ENCODE measurements around the gene LRRC43. TPM values are rescaled to one million over a fixed set of nuclear protein-coding genes. Genes with fewer than 3 reads are reported as not detected.

Gene LRRC43, protein sequence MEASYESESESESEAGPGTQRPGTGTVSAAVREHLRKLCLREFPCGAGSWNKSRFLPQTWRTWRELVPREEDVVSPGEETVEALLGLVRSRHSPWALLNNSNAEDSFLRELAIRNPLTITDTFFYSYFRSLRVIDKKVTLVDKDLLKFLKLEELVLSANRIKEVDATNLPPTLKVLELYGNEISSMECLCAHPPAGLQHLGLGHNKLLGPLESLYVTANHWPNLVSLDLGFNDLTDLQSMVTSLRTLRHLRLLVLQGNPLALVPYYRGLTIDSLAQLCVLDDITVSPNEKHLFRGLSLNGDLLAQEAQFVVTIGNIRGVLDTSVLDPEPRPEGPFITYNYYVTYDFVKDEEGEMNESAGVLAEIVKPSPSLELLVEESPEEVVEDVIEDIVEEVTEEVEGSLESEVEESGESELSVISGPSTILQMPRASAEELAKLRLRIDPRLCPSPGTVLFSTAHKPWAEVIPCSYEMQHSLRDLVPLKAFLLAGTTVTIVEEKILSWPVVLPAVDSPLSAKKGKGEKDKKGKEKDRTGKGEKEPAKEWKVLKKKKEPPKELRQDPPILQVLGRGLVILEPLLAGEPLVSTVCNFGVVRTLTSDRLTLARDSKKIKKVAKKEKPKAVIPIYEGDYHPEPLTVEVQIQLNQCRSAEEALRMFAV
- total RNA-seq (2012; rRNA removed) = 0.36 TPM in 1 of 2 replicates, not detected in the other
- polyA plus RNA-seq (2012; rRNA removed) = 0.19 and 0.26 TPM in 2 replicates
- 0.87 and 0.90 TPM in 2 replicates for polyA plus RNA-seq (2012; cell fraction: cytosol; rRNA removed)
- polyA plus RNA-seq (2012; cell fraction: nucleus; rRNA removed; ENCODE audit: low replicate concordance) = 0.75 and 0.88 TPM in 2 replicates
- Bru-seq, nascent RNA = percentile 14 among the genes with signal in this experiment
- percentile 26 among the genes with signal in this experiment for BruChase-seq, experiment 1, labeled RNA remaining after a 6-hour chase
- percentile 21 among the genes with signal in this experiment for BruChase-seq, experiment 2, labeled RNA remaining after a 2-hour chase
- long read RNA-seq, partial matches to known transcripts = 0 of 1 reads
- long read RNA-seq, other reads (novel, unspliced or antisense) = 1 of 1 reads

DNA sequence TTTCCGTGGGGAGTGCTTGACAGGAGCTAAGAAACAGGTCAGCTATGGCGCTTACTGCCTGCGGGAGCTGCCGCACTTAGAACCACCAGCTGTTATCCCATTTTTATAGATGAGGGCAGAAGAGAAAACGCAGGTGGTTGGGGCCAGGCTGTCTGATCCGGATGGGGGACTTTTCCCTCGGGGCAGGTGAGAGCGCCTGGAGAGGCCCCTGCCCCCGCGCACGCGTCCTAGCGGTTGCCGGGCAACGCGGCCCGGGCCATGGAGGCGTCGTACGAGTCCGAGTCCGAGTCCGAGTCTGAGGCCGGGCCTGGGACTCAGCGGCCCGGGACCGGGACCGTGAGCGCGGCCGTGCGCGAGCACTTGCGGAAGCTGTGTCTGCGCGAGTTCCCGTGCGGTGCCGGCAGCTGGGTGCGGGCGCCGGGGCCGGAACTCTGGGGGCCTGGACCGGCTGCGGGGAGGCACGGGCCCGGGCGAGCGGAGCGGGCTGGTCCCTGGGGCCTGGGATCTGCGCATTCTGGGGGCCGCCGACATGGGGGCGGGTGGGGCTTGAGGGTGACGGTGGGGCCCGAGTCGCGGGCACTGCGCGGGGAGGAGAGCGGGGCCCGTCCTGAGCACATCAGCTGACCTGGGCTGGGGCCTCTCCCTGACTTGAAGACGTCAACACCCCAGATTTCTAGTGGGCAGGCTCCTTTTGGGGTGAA, at the start of gene LRRC43:
Gene LRRC43 (plus strand): TSS at position 237 of the 701 bp plus-strand sequence. CDS start 22 bp downstream, at position 259.
- peaks cover 4% of the 10 kb centered on the region; the same call in 1 of the 2 replicates for H4K20me1 ChIP-seq (ENCODE audit: insufficient read depth, low read length)
- dilution Hi-C loops (cut with HindIII; ENCODE audit: low sequenced_read_pairs, unreplicated experiment) = no loop called here
- in situ Hi-C loops (cut with MboI; ENCODE audit: low sequenced_read_pairs) = no loop called here
- peak within 1 kb of the TSS in 1 of 2 experiments; percentile 52; a peak in 1 of 4 replicates for H4K8ac ChIP-seq (ENCODE audit: low read depth in 2 of 2, low read length in 2 of 2)
- H3K27me3 ChIP-seq (ENCODE audit: control insufficient read depth, insufficient read depth, low read length) = no peaks in the 10 kb centered on the region
- H3K56ac ChIP-seq (ENCODE audit: extremely low read depth, insufficient read depth, low read length) = no peak within 1 kb of the TSS
- peaks cover 5% of the 10 kb centered on the region; the same call in 1 of the 2 replicates for H3K4me1 ChIP-seq (ENCODE audit: control insufficient read depth, insufficient read depth, low read length)
- intact Hi-C loops (cut with micrococcal nuclease) = no loop called here
- no peaks in the 10 kb centered on the region for H3K79me1 ChIP-seq (ENCODE audit: low read depth in 1 of 2, low read length in 2 of 2)
- H2BK20ac ChIP-seq (ENCODE audit: low read depth, low read length) = no peak within 1 kb of the TSS
- 11% methylated on average over 35 of the region's 63 CpGs; no CpG with 5 or more reads in 1 of the 2 experiments for WGBS, 2 experiments (ENCODE audit: extremely low coverage in 2 of 2, insufficient read length in 1 of 2)
- H4K91ac ChIP-seq (ENCODE audit: insufficient read depth, low read depth, low read length) = no peak within 1 kb of the TSS; the same call in 1 of the 2 replicates
- H3K4me3 ChIP-seq (ENCODE audit: insufficient read depth, low read depth, low read length) = peak within 1 kb of the TSS; percentile 31
- H2AK5ac ChIP-seq (ENCODE audit: low read depth, low read length) = peak within 1 kb of the TSS; percentile 59; the same call in 1 of the 2 replicates
- ATAC-seq (ENCODE audit: low read depth) = no peak
- H2AK9ac ChIP-seq (replicated peaks; ENCODE audit: low read depth, low read length, poor library complexity) = peak within 1 kb of the TSS; percentile 26
- no TSS peak for BruUV-seq (replicated peaks)
- ChIA-PET POLR2A (ENCODE audit: unreplicated experiment) (no interaction called here), CTCF (interaction anchor here (0.9 kb wide), 1 partner anchor 129 kb away, joined by 3 read pairs; no protein-coding TSS in a partner anchor)
- H3K18ac ChIP-seq (ENCODE audit: low read depth, low read length) = no peak within 1 kb of the TSS
- no peak within 1 kb of the TSS for H3K9ac ChIP-seq (ENCODE audit: low read depth, low read length)
- H4K5ac ChIP-seq (ENCODE audit: low read depth, low read length) = no peak within 1 kb of the TSS; the same call in 1 of the 2 replicates
- H3K14ac ChIP-seq (replicated peaks; ENCODE audit: low read depth, low read length) = no peak within 1 kb of the TSS
- H2AFZ ChIP-seq (replicated peaks; ENCODE audit: low read length, poor library complexity) = peak within 1 kb of the TSS; percentile 89
- H2BK120ac ChIP-seq (ENCODE audit: low read depth, low read length) = peak within 1 kb of the TSS; percentile 60; the same call in 1 of the 2 replicates
- DNase-seq = no peak
- TF ChIP-seq FOS (IDR thresholded peaks at IDR 0.05; ENCODE audit: low read depth, low read length) (no peak), NFE2L2 (IDR thresholded peaks at IDR 0.05; ENCODE audit: low read depth, low read length) (no peak), RAD21 (IDR thresholded peaks at IDR 0.05; ENCODE audit: low read length) (no peak), CHD1 (IDR thresholded peaks at IDR 0.05; ENCODE audit: low read depth, low read length) (no peak), CEBPB (IDR thresholded peaks at IDR 0.05; ENCODE audit: low read depth, low read length) (no peak), MXI1 (IDR thresholded peaks at IDR 0.05; ENCODE audit: borderline replicate concordance, low read depth, low read length) (no peak)
- TF ChIP-seq, protein P1, sequence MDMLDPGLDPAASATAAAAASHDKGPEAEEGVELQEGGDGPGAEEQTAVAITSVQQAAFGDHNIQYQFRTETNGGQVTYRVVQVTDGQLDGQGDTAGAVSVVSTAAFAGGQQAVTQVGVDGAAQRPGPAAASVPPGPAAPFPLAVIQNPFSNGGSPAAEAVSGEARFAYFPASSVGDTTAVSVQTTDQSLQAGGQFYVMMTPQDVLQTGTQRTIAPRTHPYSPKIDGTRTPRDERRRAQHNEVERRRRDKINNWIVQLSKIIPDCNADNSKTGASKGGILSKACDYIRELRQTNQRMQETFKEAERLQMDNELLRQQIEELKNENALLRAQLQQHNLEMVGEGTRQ (IDR thresholded peaks at IDR 0.05; ENCODE audit: low read depth, low read length) = no peak
- H3K27ac ChIP-seq (ENCODE audit: insufficient read depth, low read length) = no peak within 1 kb of the TSS
- H3K4me2 ChIP-seq (ENCODE audit: low read depth, low read length) = peak within 1 kb of the TSS; percentile 46; the same call in 1 of the 2 replicates
- H3K23ac ChIP-seq (ENCODE audit: low read depth, low read length) = no peak within 1 kb of the TSS
- H3K4ac ChIP-seq (ENCODE audit: low read depth, low read length) = no peak within 1 kb of the TSS
- H3K9me1 ChIP-seq (ENCODE audit: insufficient read depth, low read length) = peaks cover 3% of the 10 kb centered on the region; the same call in 1 of the 2 replicates
- H3K36me3 ChIP-seq (ENCODE audit: control insufficient read depth, insufficient read depth, low read length) = no peaks in the 10 kb centered on the region
- H3K9me3 ChIP-seq (ENCODE audit: control insufficient read depth, insufficient read depth, low read length) = 0 out of 2 replicates have a peak, but pooled peaks cover 2% of the 10 kb centered on the region
- H2BK5ac ChIP-seq (ENCODE audit: low read depth, low read length, poor library complexity, severe bottlenecking) = no peak within 1 kb of the TSS
- no peak within 1 kb of the TSS for H2BK15ac ChIP-seq (ENCODE audit: low read depth, low read length)

Data from IMR-90 (cell line).